Measurements from ENCODE around the gene TMEM25.

TMEM25 gene

GRCh38 chr11:118544010-118544646 lies 13.1 kb downstream of the TMEM25 start:
- no peaks in the 10 kb centered on the region for H3K4me1 ChIP-seq (ENCODE audit: low read length)
- H3K36me3 ChIP-seq (replicated peaks; ENCODE audit: low read depth, low read length): no peaks in the 10 kb centered on the region
- no peak overlapping the region for H2AFZ ChIP-seq (ENCODE audit: low read depth, low read length)
- no peak overlapping the region for H3K9ac ChIP-seq (ENCODE audit: low read length)
- H3K27me3 ChIP-seq (ENCODE audit: low read depth, low read length): no peaks in the 10 kb centered on the region
- no peaks in the 10 kb centered on the region for H3K9me3 ChIP-seq (ENCODE audit: insufficient read depth, low read length)
- no peak overlapping the region for H3K27ac ChIP-seq (ENCODE audit: low read length)
- H4K20me1 ChIP-seq (ENCODE audit: insufficient read depth, low read length): no peaks in the 10 kb centered on the region
- TF ChIP-seq CTCF (IDR thresholded peaks at IDR 0.05; ENCODE audit: low read depth, low read length): no peak
- TF ChIP-seq EZH2phosphoT487 (IDR thresholded peaks at IDR 0.05; ENCODE audit: low read depth): no peak
- no peak overlapping the region for H3K4me2 ChIP-seq (ENCODE audit: low read length)
- no peak overlapping the region for H3K4me3 ChIP-seq (ENCODE audit: low read length)
- no peaks in the 10 kb centered on the region for H3K79me2 ChIP-seq (ENCODE audit: low read length)

- H3K36me3 ChIP-seq (replicated peaks; ENCODE audit: low read depth, low read length): no peaks in the 10 kb centered on the region
- no peak for TF ChIP-seq EZH2phosphoT487 (IDR thresholded peaks at IDR 0.05; ENCODE audit: low read depth)
- TF ChIP-seq CTCF (IDR thresholded peaks at IDR 0.05; ENCODE audit: low read depth, low read length): no peak
- no peak overlapping the region for H3K9ac ChIP-seq (ENCODE audit: low read length)
Observed at GRCh38 chr11:118544647-118545010, 13.6 kb downstream of the TMEM25 start.

GRCh38 chr11:118545533-118545932 lies 14.5 kb downstream of the TMEM25 start:
- Histone ChIP-seq H3K9me3 (ENCODE audit: insufficient read depth, low read length) (no peaks in the 10 kb centered on the region), H4K20me1 (ENCODE audit: insufficient read depth, low read length) (no peaks in the 10 kb centered on the region), H3K27ac (ENCODE audit: low read length) (no peak overlapping the region), H3K4me1 (ENCODE audit: low read length) (no peaks in the 10 kb centered on the region), H3K9ac (ENCODE audit: low read length) (no peak overlapping the region), H3K79me2 (ENCODE audit: low read length) (no peaks in the 10 kb centered on the region), H3K27me3 (ENCODE audit: low read depth, low read length) (no peaks in the 10 kb centered on the region), H3K4me3 (ENCODE audit: low read length) (no peak overlapping the region), H2AFZ (ENCODE audit: low read depth, low read length) (no peak overlapping the region), H3K4me2 (ENCODE audit: low read length) (no peak overlapping the region), H3K36me3 (replicated peaks; ENCODE audit: low read depth, low read length) (no peaks in the 10 kb centered on the region)
- no peak for TF ChIP-seq CTCF (IDR thresholded peaks at IDR 0.05; ENCODE audit: low read depth, low read length)
- no peak for TF ChIP-seq EZH2phosphoT487 (IDR thresholded peaks at IDR 0.05; ENCODE audit: low read depth)

More at GRCh38 chr11:118544647-118545010, 13.6 kb downstream of the TMEM25 start:
- no peaks in the 10 kb centered on the region for H3K4me1 ChIP-seq (ENCODE audit: low read length)
- no peak overlapping the region for H3K4me2 ChIP-seq (ENCODE audit: low read length)
- no peak overlapping the region for H3K27ac ChIP-seq (ENCODE audit: low read length)
- H3K9me3 ChIP-seq (ENCODE audit: insufficient read depth, low read length): no peaks in the 10 kb centered on the region
- H3K27me3 ChIP-seq (ENCODE audit: low read depth, low read length): no peaks in the 10 kb centered on the region
- no peaks in the 10 kb centered on the region for H3K79me2 ChIP-seq (ENCODE audit: low read length)
- H3K4me3 ChIP-seq (ENCODE audit: low read length): no peak overlapping the region
- H2AFZ ChIP-seq (ENCODE audit: low read depth, low read length): no peak overlapping the region
- no peaks in the 10 kb centered on the region for H4K20me1 ChIP-seq (ENCODE audit: insufficient read depth, low read length)

- H3K9ac ChIP-seq (ENCODE audit: low read length): no peak overlapping the region
- no peak overlapping the region for H2AFZ ChIP-seq (ENCODE audit: low read depth, low read length)
- no peaks in the 10 kb centered on the region for H3K27me3 ChIP-seq (ENCODE audit: low read depth, low read length)
- no peaks in the 10 kb centered on the region for H4K20me1 ChIP-seq (ENCODE audit: insufficient read depth, low read length)
- H3K36me3 ChIP-seq (replicated peaks; ENCODE audit: low read depth, low read length): peaks cover 3% of the 10 kb centered on the region
- H3K4me3 ChIP-seq (ENCODE audit: low read length): no peak overlapping the region
- no peaks in the 10 kb centered on the region for H3K9me3 ChIP-seq (ENCODE audit: insufficient read depth, low read length)
- TF ChIP-seq CTCF (IDR thresholded peaks at IDR 0.05; ENCODE audit: low read depth, low read length) (no peak), EZH2phosphoT487 (IDR thresholded peaks at IDR 0.05; ENCODE audit: low read depth) (no peak)
- no peak overlapping the region for H3K4me2 ChIP-seq (ENCODE audit: low read length)
- H3K27ac ChIP-seq (ENCODE audit: low read length): no peak overlapping the region
- H3K4me1 ChIP-seq (ENCODE audit: low read length): no peaks in the 10 kb centered on the region
- no peaks in the 10 kb centered on the region for H3K79me2 ChIP-seq (ENCODE audit: low read length)
Observed at GRCh38 chr11:118547132-118547531, 16.1 kb downstream of the TMEM25 start.

All from OCI-LY3 (cell line).